ENCODE results near the gene DELE1.

DNA sequence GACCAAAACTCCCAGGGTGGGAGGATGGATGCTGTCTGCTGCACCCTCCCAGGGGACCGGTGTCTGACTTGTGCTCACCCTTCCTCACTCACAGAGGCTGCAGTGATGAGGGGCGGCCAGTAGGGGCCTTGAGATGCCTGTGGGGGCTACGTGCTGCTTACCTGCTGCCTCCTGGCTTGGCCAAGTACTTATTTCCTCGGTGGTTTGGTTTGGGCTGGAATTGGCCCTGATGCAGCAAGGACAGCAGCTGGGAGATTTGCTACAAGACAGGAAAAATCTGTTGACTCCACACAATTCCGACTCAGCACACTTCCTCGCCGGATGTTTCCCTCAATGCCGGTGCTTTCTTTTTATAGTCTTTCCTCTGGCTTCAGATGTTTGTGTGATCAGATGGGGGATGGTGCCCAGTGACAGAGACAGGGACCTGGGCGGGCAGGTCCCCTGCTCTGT, 27.7 kb downstream of the DELE1 start:
- TF ChIP-seq ZNF146 (tag by site-specific recombination; IDR thresholded peaks at IDR 0.05) (no peak), ZNF112 (tag by site-specific recombination; IDR thresholded peaks at IDR 0.05) (no peak), ZNF274 (IDR thresholded peaks at IDR 0.05; ENCODE audit: low read length) (no peak), ZNF274 (tag by site-specific recombination; IDR thresholded peaks at IDR 0.05; ENCODE audit: borderline replicate concordance) (no peak), MYNN (tag by site-specific recombination; IDR thresholded peaks at IDR 0.05; ENCODE audit: borderline replicate concordance) (no peak), ZFP37 (tag by site-specific recombination; IDR thresholded peaks at IDR 0.05) (no peak), MZF1 (tag by site-specific recombination; IDR thresholded peaks at IDR 0.05; ENCODE audit: borderline replicate concordance) (no peak)
- TF ChIP-seq, protein P1, sequence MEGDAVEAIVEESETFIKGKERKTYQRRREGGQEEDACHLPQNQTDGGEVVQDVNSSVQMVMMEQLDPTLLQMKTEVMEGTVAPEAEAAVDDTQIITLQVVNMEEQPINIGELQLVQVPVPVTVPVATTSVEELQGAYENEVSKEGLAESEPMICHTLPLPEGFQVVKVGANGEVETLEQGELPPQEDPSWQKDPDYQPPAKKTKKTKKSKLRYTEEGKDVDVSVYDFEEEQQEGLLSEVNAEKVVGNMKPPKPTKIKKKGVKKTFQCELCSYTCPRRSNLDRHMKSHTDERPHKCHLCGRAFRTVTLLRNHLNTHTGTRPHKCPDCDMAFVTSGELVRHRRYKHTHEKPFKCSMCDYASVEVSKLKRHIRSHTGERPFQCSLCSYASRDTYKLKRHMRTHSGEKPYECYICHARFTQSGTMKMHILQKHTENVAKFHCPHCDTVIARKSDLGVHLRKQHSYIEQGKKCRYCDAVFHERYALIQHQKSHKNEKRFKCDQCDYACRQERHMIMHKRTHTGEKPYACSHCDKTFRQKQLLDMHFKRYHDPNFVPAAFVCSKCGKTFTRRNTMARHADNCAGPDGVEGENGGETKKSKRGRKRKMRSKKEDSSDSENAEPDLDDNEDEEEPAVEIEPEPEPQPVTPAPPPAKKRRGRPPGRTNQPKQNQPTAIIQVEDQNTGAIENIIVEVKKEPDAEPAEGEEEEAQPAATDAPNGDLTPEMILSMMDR (tag by site-specific recombination; IDR thresholded peaks at IDR 0.05), result peak; percentile 36; the same call in 1 of the 2 replicates

All from HEK293 (cell line).